ENCODE data around the gene EVL. TPM values are rescaled to one million over a fixed set of nuclear protein-coding genes. Genes with fewer than 3 reads are reported as not detected.

EVL gene
- total and polyA plus RNA-seq, 2 donors (not counting 1 experiment from before 2014, with no cell fraction given) = 23.5 to 28.1 TPM

GRCh38 chr14:100022772-100023451 is 42.3 kb upstream of the EVL start:
- H3K27ac ChIP-seq (ENCODE audit: insufficient read depth, low read length) = no peak overlapping the region
- H3K79me2 ChIP-seq (ENCODE audit: control insufficient read depth, insufficient read depth, low read length) = peaks cover 2% of the 10 kb centered on the region
- H4K20me1 ChIP-seq (ENCODE audit: control insufficient read depth, extremely low read depth, insufficient read depth, low read length) = no peaks in the 10 kb centered on the region

GRCh38 chr14:100025111-100025510 is 40.1 kb upstream of the EVL start:
- Histone ChIP-seq H3K4me1 (ENCODE audit: control insufficient read depth, extremely low read depth, insufficient read depth, low read length) (peaks cover 16% of the 10 kb centered on the region), H4K20me1 (ENCODE audit: control insufficient read depth, extremely low read depth, insufficient read depth, low read length) (no peaks in the 10 kb centered on the region), H3K36me3 (ENCODE audit: control insufficient read depth, insufficient read depth, low read length) (no peaks in the 10 kb centered on the region), H3K27ac (ENCODE audit: insufficient read depth, low read length) (no peak overlapping the region), H3K9me3 (ENCODE audit: control insufficient read depth, insufficient read depth, low read depth, low read length) (no peaks in the 10 kb centered on the region), H2AFZ (ENCODE audit: low read length) (no peak overlapping the region), H3K27me3 (ENCODE audit: control insufficient read depth, insufficient read depth, low read length) (no peaks in the 10 kb centered on the region), H3K9ac (ENCODE audit: insufficient read depth, low read length) (no peak overlapping the region), H3K4me3 (replicated peaks in 1 of 4; ENCODE audit: control extremely low read depth in 1 of 4, insufficient read depth in 1 of 4, low read depth in 3 of 4, low read length in 4 of 4) (no peak overlapping the region), H3K4me2 (ENCODE audit: extremely low read depth, insufficient read depth, low read length) (no peak overlapping the region), H3K79me2 (ENCODE audit: control insufficient read depth, insufficient read depth, low read length) (peaks cover 2% of the 10 kb centered on the region)
- DNase-seq (ENCODE audit: low read depth in 2 of 2) = peak; percentile 26 to 49
- TF ChIP-seq CTCF (conservative IDR thresholded peaks at IDR 0.05 in 1 of 2, IDR thresholded peaks at IDR 0.05 in 1 of 2; ENCODE audit: low read depth in 1 of 2, low read length in 2 of 2) (peak; percentile 38 to 55), EZH2 (IDR thresholded peaks at IDR 0.05; ENCODE audit: low read length, missing control alignments) (no peak)

More at GRCh38 chr14:100022772-100023451, 42.3 kb upstream of the EVL start:
- Histone ChIP-seq H2AFZ (ENCODE audit: low read length) (no peak overlapping the region), H3K4me2 (ENCODE audit: extremely low read depth, insufficient read depth, low read length) (no peak overlapping the region), H3K4me3 (replicated peaks in 1 of 4; ENCODE audit: control extremely low read depth in 1 of 4, insufficient read depth in 1 of 4, low read depth in 3 of 4, low read length in 4 of 4) (no peak overlapping the region), H3K9me3 (ENCODE audit: control insufficient read depth, insufficient read depth, low read depth, low read length) (no peaks in the 10 kb centered on the region), H3K36me3 (ENCODE audit: control insufficient read depth, insufficient read depth, low read length) (no peaks in the 10 kb centered on the region), H3K27me3 (ENCODE audit: control insufficient read depth, insufficient read depth, low read length) (no peaks in the 10 kb centered on the region), H3K9ac (ENCODE audit: insufficient read depth, low read length) (no peak overlapping the region), H3K4me1 (ENCODE audit: control insufficient read depth, extremely low read depth, insufficient read depth, low read length) (peaks cover 28% of the 10 kb centered on the region)
- TF ChIP-seq EZH2 (IDR thresholded peaks at IDR 0.05; ENCODE audit: low read length, missing control alignments) = no peak
- no peak for TF ChIP-seq CTCF (conservative IDR thresholded peaks at IDR 0.05 in 1 of 2, IDR thresholded peaks at IDR 0.05 in 1 of 2; ENCODE audit: low read depth in 1 of 2, low read length in 2 of 2)
- peak; percentile 59 to 83 for DNase-seq (ENCODE audit: low read depth in 2 of 2)

GRCh38 chr14:100027771-100028490 is 37.3 kb upstream of the EVL start:
- Histone ChIP-seq H3K27ac (ENCODE audit: insufficient read depth, low read length) (no peak overlapping the region), H3K4me3 (replicated peaks in 1 of 4; ENCODE audit: control extremely low read depth in 1 of 4, insufficient read depth in 1 of 4, low read depth in 3 of 4, low read length in 4 of 4) (no peak overlapping the region), H3K4me2 (ENCODE audit: extremely low read depth, insufficient read depth, low read length) (no peak overlapping the region), H3K9ac (ENCODE audit: insufficient read depth, low read length) (no peak overlapping the region), H3K4me1 (ENCODE audit: control insufficient read depth, extremely low read depth, insufficient read depth, low read length) (peaks cover 31% of the 10 kb centered on the region), H3K79me2 (ENCODE audit: control insufficient read depth, insufficient read depth, low read length) (no peaks in the 10 kb centered on the region), H3K27me3 (ENCODE audit: control insufficient read depth, insufficient read depth, low read length) (no peaks in the 10 kb centered on the region), H2AFZ (ENCODE audit: low read length) (no peak overlapping the region), H3K9me3 (ENCODE audit: control insufficient read depth, insufficient read depth, low read depth, low read length) (no peaks in the 10 kb centered on the region), H3K36me3 (ENCODE audit: control insufficient read depth, insufficient read depth, low read length) (no peaks in the 10 kb centered on the region), H4K20me1 (ENCODE audit: control insufficient read depth, extremely low read depth, insufficient read depth, low read length) (no peaks in the 10 kb centered on the region)
- no peak for TF ChIP-seq EZH2 (IDR thresholded peaks at IDR 0.05; ENCODE audit: low read length, missing control alignments)
- TF ChIP-seq CTCF (conservative IDR thresholded peaks at IDR 0.05 in 1 of 2, IDR thresholded peaks at IDR 0.05 in 1 of 2; ENCODE audit: low read depth in 1 of 2, low read length in 2 of 2) = no peak
- peak in 1 of 2 donors; percentile 71 for DNase-seq (ENCODE audit: low read depth in 2 of 2)

All from fibroblast of lung (primary cell).